Ovary (tissue), 3 donors: ENCODE data around the gene SLC45A2.

Experiments
- EP300 ChIP-seq: sonication (generic); formaldehyde crosslinking; IDR thresholded peaks from one replicate; pipeline ENCODE4 v1.6.1; 2017; ENCODE audit warnings: antibody characterized with exemption
- TF ChIP-seq, protein P1 (sequence below), 3 donors: fragments of 450-650 bp in 2 of 3; fragments of 200-600 bp in 1 of 3; IDR thresholded peaks; one replicate each; pipeline versions ENCODE4 v1.5.1 to v1.8.0; 2016 to 2022; ENCODE audit warnings: antibody characterized with exemption in 3 of 3, mild to moderate bottlenecking in 1 of 3
- donor health status: DM: no; HTN: no; CAD: no.

DNA sequence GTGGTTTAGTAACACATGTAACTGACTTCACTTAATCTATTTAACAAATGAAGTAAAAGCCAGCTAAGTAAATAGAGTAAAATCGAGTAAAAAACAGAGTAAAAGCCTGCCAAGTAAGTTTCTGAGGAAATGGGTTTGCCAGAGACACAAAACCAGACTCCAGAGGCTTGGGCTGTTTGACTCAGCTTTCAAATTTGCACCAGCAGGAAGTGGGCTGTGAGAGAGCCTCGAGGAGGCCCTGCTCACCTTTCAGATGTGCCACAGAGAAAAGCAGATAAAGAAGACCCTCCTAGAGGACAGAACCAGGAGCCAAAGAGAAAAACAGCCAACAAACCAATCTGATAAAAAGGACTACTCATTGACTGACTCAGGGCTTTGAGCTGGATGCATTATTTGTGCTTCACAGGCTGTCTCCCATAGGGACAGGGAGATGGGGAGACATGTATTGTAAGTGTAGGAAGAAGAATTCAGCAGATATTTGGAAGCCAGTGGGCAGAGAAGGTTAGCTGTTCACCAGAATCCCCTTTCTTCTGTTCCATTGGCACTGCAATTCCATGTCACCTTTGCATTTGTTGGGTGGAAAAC, 37.7 kb upstream of the SLC45A2 start:
- no peak for TF ChIP-seq EP300
- TF ChIP-seq, protein P1, sequence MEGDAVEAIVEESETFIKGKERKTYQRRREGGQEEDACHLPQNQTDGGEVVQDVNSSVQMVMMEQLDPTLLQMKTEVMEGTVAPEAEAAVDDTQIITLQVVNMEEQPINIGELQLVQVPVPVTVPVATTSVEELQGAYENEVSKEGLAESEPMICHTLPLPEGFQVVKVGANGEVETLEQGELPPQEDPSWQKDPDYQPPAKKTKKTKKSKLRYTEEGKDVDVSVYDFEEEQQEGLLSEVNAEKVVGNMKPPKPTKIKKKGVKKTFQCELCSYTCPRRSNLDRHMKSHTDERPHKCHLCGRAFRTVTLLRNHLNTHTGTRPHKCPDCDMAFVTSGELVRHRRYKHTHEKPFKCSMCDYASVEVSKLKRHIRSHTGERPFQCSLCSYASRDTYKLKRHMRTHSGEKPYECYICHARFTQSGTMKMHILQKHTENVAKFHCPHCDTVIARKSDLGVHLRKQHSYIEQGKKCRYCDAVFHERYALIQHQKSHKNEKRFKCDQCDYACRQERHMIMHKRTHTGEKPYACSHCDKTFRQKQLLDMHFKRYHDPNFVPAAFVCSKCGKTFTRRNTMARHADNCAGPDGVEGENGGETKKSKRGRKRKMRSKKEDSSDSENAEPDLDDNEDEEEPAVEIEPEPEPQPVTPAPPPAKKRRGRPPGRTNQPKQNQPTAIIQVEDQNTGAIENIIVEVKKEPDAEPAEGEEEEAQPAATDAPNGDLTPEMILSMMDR (IDR thresholded peaks at IDR 0.05): no peak
